Endothelial cell of umbilical vein (primary cell): Measurements from ENCODE around the gene PPIP5K1.

ENCODE experiments used
- CTCF ChIP-seq, 2 donors: IDR thresholded peaks; 1 replicate in 1 of 2; 2 replicates in 1 of 2; pipeline ENCODE4 v1.5.1; 2011; ENCODE audit warnings: low read length in 2 of 2, mild to moderate bottlenecking in 2 of 2, moderate library complexity in 2 of 2, control low read depth in 1 of 2, inconsistent platforms in 1 of 2, low read depth in 1 of 2; ENCODE audit not compliant: insufficient read depth in 1 of 2; ENCODE audit errors: extremely low read depth in 1 of 2
- EZH2 ChIP-seq: IDR thresholded peaks from 2 replicates; pipeline ENCODE4 v1.6.1; 2012; ENCODE audit warnings: borderline replicate concordance, low read depth, mild to moderate bottlenecking, moderate library complexity, low read length, inconsistent platforms; ENCODE audit not compliant: severe bottlenecking
- GATA2 ChIP-seq: IDR thresholded peaks from 2 replicates; pipeline ENCODE4 v1.7.0; 2011; ENCODE audit warnings: low read depth, mild to moderate bottlenecking, moderate library complexity, mixed read lengths, low read length; ENCODE audit not compliant: insufficient read length, insufficient read depth
- MAX ChIP-seq: IDR thresholded peaks from 2 replicates; pipeline ENCODE4 v1.6.1; 2011; ENCODE audit not compliant: insufficient read depth, insufficient read length
- MYC ChIP-seq: IDR thresholded peaks from one replicate; pipeline ENCODE4 v1.6.1; 2011; ENCODE audit warnings: mild to moderate bottlenecking, low read depth, low read length
- POLR2A ChIP-seq: IDR thresholded peaks from 2 replicates; pipeline ENCODE4 v1.6.1; 2012; ENCODE audit warnings: low read depth, mild to moderate bottlenecking, control low read depth, low read length
- POLR2AphosphoS5 ChIP-seq: IDR thresholded peaks from 2 replicates; pipeline ENCODE4 v1.6.1; 2012; ENCODE audit warnings: low read depth, mild to moderate bottlenecking, control low read depth, low read length, moderate library complexity; ENCODE audit not compliant: insufficient read depth

- no peak for TF ChIP-seq CTCF (IDR thresholded peaks at IDR 0.05; ENCODE audit: extremely low read depth in 1 of 2, insufficient read depth in 1 of 2, low read depth in 1 of 2, low read length in 2 of 2)
- no peak for TF ChIP-seq POLR2A
- no peak for TF ChIP-seq MAX
- no peak for TF ChIP-seq POLR2AphosphoS5
- no peak for TF ChIP-seq EZH2
- no peak for TF ChIP-seq MYC
- TF ChIP-seq GATA2: no peak
Measured at GRCh38 chr15:43508991-43509659, 80.9 kb downstream of the PPIP5K1 start.
